Hematopoietic multipotent progenitor cell treated with erythropoietin and hydrocortisone succinate and interleukin-3 and kit ligand, for 15 days (in vitro differentiated cells): Measurements from ENCODE around the gene AP3S2.
A peak's percentile ranks its signal among the peaks of the same experiment; 100 is the strongest.
"Not testable (repeated sequence)": the region's sequence is repeated elsewhere in the genome, so short reads cannot be mapped to it uniquely, and the experiment has no call there.

ENCODE experiments used
- DNase-seq: peaks from one replicate; pipeline ENCODE4 v3.0.0-alpha.2; 2015; ENCODE audit warnings: low spot score

Gene AP3S2

GRCh38 chr15:89903015-89903857, 9.4 kb upstream of the AP3S2 start:
- DNase-seq, result no peak

- no peak for DNase-seq
These were observed 7.1 kb upstream of the AP3S2 start for GRCh38 chr15:89900849-89901248.

- DNase-seq, result no peak
These were observed 6.3 kb upstream of the AP3S2 start for GRCh38 chr15:89899951-89900567.

GRCh38 chr15:89899295-89899945, 5.6 kb upstream of the AP3S2 start:
- no peak for DNase-seq

- DNase-seq, result no peak
These were observed 5.0 kb upstream of the AP3S2 start for GRCh38 chr15:89898614-89899294.

- no peak for DNase-seq
These were observed 4.4 kb upstream of the AP3S2 start for GRCh38 chr15:89898146-89898545.

GRCh38 chr15:89893027-89893426, 767 bp downstream of the AP3S2 start:
- DNase-seq, result no peak

- peak; percentile 16 for DNase-seq
These were observed 5.5 kb downstream of the AP3S2 start for GRCh38 chr15:89888214-89888804.

- DNase-seq, result no peak
These were observed 8.2 kb downstream of the AP3S2 start for GRCh38 chr15:89885611-89886010.

GRCh38 chr15:89885179-89885578, 8.6 kb downstream of the AP3S2 start:
- not testable (repeated sequence) for DNase-seq

- no peak for DNase-seq
These were observed 10.3 kb downstream of the AP3S2 start for GRCh38 chr15:89883518-89883917.

- no peak for DNase-seq
These were observed 13.1 kb downstream of the AP3S2 start for GRCh38 chr15:89880727-89881126.

GRCh38 chr15:89878323-89878722, 15.5 kb downstream of the AP3S2 start:
- DNase-seq, result no peak

- no peak for DNase-seq
These were observed 16.7 kb downstream of the AP3S2 start for GRCh38 chr15:89877083-89877425.

GRCh38 chr15:89876396-89877082, 17.3 kb downstream of the AP3S2 start:
- DNase-seq, result no peak

- DNase-seq, result no peak
These were observed 18.1 kb downstream of the AP3S2 start for GRCh38 chr15:89875741-89876140.

- DNase-seq, result peak; percentile 76
These were observed 18.7 kb downstream of the AP3S2 start for GRCh38 chr15:89874926-89875564.

GRCh38 chr15:89870688-89871288, 23.0 kb downstream of the AP3S2 start:
- no peak for DNase-seq

GRCh38 chr15:89870006-89870405, 23.8 kb downstream of the AP3S2 start:
- DNase-seq, result no peak

- not testable (repeated sequence) for DNase-seq
These were observed 24.3 kb downstream of the AP3S2 start for GRCh38 chr15:89869490-89869889.
